ENCODE data around the gene HRH3.
A peak's percentile ranks its signal among the peaks of the same experiment; 100 is the strongest.

Gene HRH3

DNA sequence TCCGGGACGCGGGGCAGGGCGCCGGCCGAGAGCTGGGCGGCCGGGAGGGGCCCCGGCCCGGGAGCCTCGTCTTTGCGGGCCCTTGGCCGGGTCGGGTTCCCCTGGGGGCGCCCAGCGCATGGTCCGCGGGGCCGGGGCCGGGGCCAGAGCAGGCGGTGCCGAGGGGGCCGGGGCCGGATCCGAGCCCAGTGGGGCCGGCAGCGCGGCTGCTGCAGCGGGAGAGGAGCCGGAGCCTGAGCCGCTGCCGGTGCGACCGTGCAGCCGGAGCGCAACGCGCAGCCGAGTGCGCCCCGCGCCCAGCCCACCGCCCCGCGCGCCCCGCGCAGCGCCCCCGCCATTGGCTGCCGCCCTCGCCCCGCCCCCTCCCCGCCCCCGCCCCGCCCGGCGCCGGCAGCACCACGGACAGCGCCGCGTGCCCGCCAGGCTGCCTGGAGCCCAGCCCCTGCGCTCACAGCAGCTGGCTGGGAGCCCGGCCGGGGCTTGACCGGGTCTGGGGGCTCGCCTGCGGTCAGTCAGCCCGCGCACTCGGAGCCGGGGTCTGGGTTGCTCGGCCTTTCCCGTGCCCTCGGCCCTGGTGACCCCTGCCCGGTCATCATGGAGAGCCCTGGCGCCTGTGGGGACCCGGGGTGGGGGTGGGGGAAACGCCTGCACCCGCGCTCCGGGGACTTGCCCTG is at the start of gene HRH3:
Gene HRH3 (minus strand): TSS at position 287 of the 674 bp plus-strand sequence. CDS start 308 bp downstream, outside the sequence.
- DNase-seq (ENCODE audit: low spot score), result no peak

DNA sequence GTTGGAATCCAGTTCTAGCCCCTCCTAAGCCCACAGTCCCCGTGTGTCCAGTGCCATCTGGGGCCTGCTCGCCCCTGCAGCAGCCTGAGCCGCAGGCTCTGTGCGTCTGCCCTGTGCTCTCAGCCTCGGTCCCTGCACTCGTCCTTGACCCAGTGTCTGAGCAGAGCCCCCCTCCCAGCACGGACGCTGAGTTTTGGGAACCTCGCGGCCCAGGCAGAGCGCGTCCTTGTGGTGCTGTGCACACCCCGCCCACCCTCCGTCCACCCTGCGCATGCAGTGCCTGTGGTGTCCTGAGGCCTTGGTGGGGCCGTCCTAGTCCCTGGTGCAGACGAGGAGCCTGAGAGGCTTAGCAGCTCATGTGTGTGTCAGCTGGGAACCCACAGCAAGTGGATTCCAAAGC is 49.8 kb upstream of the HRH3 start:
- DNase-seq (ENCODE audit: low spot score), result no peak

DNA sequence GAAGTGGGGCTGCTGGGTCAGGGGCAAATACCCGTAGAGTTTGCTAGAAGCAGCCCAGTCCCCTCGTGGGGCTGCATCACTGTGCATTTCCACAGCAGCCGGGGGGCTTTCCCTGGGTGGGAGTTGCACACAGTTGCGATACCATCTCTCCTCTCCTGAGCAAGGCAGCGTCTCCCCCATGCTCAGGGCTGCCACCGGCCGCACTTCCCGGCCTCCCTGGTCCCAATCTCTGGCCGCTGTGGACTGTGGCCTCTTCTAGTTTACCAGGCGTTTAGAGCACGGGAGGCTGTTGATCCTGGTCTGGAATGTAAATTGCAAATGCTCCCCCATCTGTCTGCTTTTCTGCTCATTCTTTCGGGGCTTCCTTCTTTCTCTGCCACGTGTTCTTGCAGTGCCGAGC is 49.3 kb upstream of the HRH3 start:
- no peak for DNase-seq (ENCODE audit: low spot score)

DNA sequence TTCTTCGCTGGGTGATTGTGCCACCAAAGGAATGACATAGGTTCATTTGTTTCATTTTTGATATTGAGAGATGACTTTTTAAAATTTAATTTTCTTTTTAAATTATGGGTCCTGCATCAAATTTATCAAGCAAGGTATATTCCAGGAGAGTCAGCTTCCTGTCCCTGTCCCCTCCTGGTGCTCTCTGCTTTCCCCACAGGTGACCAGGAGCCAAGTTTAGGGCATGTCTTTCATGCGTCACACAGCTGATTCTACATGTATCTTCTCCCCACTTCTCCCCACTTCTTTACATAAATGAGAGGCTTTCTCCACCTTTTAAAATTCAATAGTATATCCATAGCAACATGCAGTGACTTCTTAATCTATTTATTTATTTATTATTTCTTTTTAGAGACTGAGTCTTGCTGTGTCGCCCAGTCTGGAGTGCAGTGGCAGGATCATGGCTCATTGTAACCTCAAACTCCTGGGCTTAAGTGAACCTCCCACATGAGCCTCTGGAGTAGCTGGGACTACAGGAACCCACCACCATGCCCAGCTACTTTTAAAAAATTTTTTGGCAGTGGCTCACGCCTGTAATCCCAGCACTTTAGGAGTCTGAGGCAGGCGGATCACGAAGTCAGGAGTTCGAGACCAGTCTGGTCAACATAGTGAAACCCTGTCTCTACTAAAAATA is 48.3 kb upstream of the HRH3 start:
- DNase-seq (ENCODE audit: low spot score), result no peak

DNA sequence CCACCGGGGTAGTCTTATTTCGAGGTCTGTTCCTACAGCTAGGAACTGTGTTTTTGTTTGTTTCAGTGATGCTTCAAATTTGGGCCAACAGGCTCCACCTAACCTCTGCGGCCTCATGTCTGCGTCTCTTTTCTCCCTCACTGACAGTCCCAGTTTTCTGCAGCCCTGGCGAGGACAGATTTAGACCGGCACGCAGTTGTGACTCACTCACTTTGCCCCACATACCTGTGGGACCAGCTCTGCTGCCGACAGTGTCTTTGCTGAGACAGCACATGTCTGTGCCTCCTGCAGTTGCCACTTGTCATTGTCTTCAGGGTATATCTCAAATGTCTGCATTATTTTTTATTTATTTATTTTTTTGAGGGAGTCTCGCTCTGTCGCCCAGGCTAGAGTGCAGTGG is 47.5 kb upstream of the HRH3 start:
- DNase-seq (ENCODE audit: low spot score), result peak; percentile 59

DNA sequence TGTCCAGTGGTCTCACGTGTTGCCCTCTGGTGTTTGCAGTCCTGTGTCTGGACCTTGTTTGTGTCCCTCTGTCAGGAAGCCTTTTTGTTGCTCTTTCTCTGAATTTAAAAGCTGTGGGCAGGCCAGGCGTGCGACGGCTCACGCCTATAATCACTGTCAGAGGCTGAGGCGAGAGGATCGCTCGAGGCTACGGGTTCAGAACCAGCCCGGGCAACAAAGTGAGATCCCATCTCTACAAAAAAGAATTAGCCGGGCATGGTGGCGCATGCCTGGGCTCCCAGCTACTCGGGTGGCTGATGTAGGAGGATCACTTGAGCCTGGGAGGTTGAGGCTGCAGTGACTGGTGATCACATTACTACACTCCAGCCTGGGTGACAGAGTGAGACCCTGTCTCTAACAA is 46.8 kb upstream of the HRH3 start:
- no peak for DNase-seq (ENCODE audit: low spot score)

DNA sequence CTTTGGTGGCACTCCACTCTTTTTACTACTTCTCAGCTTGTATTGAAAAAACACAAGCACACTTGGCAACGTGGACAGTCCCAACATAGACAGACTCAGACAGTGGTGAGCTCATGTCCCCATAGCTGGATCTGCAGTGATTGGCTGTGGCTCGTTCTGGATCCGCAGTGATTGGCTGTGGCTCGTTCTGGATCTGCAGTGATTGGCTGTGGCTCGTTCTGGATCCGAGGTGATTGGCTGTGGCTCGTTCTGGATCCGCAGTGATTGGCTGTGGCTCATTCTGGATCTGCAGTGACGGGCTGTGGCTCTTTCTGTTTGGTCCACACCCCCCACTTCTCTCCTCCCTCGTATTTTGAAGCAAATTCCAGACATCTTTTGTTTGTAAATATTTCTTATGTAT is 46.3 kb upstream of the HRH3 start:
- DNase-seq (ENCODE audit: low spot score), result no peak

DNA sequence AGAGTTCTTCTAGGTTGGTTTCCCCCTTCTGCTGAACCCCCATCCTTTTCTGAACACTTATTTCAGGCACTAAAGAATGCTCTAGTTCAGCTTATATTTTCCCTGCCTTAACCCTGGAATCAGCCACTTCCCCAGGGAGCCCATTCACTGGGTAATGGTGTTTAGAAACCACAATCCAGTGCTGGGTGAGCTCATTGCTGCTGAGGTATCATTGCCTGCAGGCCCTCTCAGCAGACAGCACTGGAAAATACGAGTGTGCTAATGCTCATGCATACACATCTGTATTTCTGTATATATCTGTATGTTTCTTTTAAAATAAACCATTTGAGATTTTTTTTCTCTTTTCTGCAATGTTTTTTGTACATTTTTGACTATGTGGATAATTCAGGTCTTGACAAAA is 45.3 kb upstream of the HRH3 start:
- no peak for DNase-seq (ENCODE audit: low spot score)

DNA sequence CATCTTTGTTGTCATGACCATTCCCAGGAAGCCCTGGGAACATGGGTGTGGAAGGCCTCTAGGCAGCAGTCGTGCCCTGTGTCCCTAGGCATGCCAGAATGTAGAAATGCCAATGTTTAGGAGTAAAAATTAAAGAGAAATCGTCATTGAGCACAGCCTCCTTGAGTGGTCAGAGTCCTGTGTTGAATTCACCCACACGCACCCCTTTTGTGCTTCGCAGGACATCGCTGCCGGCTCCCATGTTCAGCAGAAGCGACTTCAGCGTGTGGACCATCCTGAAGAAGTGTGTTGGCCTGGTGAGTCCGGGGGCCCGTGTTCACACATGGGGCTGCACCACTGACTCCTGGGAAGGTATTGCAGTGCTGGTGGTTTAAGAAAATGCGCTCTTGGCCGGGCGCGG is 43.3 kb upstream of the HRH3 start:
- DNase-seq (ENCODE audit: low spot score), result no peak

DNA sequence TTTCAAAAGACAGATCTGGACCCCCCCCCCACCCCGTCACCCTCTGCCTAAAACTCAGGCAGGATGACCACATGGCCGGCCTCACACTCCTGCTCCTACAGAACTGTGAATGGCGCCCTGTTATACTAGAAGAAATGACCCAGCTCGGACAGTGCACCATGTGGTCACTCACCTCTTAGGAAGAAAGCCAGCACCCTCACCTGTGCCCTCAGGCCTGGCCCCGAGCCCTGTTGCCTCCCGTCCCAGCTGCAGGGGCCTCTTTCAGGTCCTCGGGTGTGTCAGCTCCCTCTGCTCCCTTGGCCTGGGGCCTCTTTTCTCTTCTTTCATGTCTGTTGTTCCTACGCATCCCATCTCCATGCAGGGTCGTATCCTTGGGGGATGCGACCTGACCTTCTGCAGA is 42.0 kb upstream of the HRH3 start:
- DNase-seq (ENCODE audit: low spot score), result no peak

DNA sequence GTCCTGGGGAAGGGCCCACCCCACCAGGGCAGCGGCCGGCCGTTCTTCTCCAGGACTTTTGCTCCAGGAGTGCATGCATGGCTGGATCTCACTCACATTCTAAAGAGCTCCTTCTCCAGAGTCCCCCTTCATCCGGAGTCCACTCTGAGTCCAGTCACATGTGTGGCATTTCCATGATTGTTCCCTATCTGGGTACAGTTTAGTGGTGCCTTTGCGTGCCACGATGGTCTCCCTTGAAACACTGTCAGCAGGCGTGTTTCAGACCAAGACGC is 39.2 kb upstream of the HRH3 start:
- DNase-seq (ENCODE audit: low spot score), result no peak

DNA sequence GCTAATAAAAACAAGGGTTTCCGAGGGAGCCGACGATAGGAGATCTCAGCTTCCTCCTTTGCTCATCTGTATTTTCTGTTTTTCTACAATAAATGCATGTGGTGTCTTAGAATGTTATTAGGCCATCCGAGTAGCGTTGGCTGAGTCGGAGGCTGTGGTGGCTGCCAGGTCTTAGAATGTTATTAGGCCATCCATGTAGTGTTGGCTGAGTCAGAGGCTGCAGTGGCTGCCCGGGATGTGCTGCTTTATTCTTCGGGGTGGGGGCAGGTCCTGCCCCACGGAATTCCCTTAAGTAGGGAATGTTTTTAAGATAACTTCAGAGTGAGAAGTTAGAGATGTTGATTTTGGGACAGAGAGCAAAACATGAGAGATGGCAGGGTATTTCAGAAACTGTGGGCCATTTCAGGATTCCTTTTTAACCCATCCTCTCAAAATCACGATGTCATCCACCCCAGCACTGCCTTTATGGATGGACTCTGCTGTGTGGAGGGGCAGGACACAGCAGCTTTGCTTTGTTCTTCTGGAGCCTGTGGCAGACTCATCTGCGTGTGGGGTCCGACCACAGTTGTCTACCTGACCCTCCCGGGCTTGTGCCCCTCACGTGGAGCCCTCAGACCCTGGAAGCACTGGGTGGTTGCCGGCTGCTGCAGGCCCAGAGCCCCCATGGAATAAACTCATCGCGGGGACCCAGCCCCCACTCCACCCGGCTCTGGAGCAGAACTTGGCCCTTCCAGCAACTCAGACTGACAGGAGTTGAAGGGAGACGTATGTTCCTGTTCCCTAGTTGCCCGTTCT is 38.6 kb upstream of the HRH3 start:
- no peak for DNase-seq (ENCODE audit: low spot score)

DNA sequence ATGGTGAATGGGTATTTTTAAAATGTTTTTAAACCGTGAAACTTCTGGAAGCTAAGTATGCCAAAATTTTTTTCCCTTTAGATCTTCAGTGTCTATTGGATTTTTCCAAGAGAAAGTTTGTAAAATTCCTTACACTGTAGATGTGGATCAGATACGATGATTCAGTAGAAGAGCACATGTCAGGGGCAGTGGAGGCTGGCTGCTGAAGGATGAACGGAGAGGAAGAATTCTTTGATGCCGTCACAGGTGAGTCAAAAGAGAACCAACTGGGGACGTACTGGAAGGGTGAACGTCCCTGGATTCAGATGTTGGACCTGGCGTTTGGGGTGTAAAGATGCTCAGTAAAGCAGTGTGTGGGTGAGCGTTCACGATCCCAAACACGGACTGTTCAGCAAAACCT is 35.9 kb upstream of the HRH3 start:
- DNase-seq (ENCODE audit: low spot score), result no peak

DNA sequence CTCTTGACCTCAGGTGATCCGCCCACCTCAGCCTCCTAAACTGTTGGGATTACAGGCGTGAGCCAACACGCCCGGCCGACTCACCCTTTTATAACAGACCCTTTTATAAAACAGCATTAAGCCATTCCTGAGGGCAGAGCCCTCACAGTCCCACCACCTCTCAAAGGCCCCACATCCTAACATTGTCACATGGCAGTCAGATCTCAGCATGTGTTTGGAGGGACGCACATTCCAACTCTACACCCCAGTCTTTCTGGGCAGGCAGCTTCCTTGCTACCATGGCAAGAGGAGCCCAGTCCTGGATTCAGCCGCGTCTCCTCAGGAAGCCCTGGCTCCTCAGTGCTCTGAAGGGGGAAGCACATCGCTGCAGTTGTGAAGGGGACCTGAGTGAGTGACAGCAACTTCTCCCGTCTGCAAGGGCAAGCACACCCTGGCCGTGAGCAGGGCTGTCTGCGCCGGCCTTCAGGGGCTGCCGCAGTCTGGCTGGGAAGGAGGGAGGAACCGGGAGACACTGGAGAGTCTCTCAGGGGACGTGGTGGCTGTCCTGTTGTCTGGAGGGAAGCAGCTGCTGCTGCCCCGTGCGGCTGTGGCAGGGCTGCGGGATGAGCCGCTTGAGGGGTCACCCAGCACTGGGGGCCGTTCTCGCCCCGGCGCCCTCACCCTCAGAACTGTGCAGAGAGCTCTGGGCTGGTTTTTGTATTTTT is 34.1 kb upstream of the HRH3 start:
- no peak for DNase-seq (ENCODE audit: low spot score)

DNA sequence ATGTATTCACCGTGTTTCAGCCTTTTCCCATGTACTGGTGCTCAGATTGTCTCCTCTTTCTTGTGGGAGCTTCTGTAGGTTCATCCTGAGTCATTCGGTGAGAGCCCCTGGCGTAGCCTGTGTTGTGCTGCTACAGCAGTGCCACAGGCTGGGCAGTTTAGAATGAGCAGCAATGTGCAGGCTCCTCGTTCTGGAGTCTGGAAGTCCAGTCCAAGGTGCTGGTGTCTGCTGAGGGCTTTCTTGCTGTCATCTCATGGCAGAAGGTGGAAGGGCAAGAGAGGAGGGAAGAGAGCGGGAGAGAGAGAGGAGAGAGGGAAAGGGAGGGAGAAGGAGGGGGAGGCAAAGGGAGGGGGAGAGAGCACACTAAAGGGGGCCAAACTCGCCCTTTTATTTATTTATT is 33.3 kb upstream of the HRH3 start:
- no peak for DNase-seq (ENCODE audit: low spot score)

DNA sequence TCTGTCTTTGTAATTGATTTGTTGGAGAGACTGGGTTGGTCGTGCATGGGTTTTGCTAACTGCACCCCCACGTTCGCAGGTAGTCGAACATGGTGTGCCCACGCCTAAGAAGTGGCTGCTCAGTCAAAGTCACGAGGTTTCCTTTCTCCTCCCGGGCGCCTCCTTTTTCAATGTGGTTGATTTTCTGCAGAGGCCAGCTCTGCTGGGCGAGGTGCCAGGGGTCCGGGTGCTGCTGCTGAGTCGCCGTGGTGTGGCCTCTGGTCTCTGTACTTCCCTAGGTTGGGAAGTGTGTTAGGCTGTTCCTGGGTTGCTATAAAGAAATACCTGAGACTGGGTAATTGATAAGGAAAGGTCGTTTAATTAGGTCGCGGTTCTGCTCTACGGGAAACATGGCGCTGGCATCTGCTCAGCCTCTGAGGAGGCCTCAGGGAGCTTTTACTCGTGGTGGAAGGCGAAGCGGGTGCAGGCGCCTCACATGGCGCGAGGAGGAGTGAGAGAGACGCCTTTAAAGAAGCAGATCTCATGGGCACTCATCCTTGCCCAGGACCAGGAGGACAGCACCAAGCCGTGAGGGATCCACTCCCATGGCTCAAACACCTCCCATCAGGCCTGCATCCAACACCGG is 32.4 kb upstream of the HRH3 start:
- DNase-seq (ENCODE audit: low spot score), result no peak

DNA sequence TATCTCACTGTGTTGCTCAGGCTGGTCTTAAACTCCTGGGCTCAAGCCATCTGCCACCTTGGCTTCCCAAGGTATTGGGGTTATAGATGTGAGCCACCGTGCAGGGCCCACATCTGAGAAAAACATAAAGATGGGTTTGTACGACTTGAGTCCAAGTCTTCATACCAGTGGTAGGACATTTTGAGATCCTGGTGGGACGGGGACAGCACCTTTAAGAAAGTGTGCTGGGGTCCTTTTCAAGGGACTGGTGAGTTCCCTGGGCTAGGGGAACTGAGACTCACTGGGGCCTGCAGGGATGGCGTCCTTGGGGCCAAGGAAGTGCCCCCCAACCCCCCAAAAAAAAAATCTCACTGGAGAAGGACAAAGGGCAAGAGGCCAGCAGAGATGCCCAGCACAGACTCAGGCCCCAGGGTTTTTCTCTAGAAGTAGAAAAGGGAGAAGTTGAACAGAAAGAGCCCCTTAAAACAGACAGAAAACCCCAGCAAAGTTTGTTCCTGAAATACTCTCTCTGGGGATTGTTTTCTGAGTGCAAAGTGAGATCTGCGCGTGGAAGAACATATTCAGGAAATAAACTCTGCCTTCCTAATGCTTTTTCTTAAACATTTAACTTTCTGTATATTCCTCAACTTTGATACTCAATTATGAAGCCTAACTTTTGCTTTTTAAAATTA is 28.9 kb upstream of the HRH3 start:
- no peak for DNase-seq (ENCODE audit: low spot score)

DNA sequence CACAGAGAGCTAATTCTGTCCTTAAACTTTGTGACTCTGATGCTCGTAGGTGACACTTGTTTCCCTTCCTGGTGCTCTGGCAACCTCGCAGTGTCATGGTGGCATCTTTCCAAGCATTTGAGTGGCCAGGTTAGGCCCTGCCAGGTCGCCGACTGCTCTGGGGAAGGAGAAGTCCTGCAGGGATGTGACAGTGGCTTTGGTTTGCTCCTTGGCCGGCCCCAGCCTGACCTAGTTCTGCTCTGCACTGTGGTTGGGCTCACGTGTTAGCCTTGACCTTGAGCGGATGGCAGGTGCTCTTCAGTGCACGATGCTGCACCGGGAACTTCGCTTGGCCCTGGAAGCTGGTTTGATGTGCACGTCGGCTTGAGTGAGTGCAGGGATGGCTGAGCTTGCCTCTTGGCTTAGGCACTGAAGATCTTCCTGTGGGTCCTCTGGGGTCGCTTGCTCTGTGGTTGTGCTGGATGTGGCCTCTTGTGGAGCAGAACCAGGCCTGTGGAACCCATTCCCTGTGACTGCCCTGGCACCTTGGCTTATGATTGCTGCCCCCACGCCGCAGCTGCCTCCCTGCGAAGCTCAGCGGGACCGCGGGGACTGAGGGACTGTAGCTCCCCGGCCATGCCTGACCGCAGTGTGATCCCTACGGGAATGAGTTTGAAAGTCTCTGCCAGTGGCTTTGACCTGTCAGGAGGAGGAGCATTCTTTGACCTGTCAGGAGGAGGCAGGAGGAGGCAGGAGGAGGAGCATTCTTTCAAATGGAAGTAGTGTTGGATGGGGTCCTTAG is 27.0 kb upstream of the HRH3 start:
- DNase-seq (ENCODE audit: low spot score), result no peak

DNA sequence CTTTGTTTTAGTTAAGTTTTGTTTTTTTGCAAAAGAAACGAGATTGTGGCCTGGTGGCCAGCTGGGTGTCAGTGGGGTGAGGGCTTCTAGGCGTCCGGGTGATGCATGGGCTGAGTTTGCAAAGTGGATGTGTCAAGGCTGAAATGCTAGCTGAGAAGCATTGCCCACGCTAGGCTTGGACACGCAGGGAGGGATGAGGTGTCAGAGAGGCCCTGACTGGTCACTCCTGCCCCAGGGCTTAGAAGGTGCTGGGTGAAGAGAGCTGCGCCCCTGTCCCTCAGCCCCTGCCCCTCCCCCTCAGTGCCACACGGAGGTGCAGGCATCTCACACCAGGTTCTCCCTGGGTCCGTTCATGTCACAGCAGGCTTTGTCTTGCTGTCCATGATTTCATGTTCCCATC is 26.4 kb upstream of the HRH3 start:
- DNase-seq (ENCODE audit: low spot score), result no peak

DNA sequence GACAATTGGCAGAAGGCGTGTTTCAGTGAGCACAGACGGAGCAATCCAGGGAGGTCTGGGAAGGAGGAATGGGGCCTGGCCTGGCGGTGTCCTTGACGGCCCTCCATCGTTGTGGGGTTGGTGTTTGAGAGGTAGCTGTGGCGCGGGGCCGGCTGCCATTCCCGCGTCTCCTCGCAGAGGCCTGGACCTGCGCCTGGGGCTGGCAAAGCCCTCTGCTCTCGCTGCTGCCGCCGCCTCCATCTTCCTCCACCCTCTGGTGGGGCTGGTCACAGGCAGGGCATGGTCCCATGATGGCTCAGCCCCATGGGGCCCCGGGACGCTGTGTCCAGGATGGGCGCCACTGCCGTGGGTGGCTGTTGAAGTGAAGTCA is 25.8 kb upstream of the HRH3 start:
- no peak for DNase-seq (ENCODE audit: low spot score)

DNA sequence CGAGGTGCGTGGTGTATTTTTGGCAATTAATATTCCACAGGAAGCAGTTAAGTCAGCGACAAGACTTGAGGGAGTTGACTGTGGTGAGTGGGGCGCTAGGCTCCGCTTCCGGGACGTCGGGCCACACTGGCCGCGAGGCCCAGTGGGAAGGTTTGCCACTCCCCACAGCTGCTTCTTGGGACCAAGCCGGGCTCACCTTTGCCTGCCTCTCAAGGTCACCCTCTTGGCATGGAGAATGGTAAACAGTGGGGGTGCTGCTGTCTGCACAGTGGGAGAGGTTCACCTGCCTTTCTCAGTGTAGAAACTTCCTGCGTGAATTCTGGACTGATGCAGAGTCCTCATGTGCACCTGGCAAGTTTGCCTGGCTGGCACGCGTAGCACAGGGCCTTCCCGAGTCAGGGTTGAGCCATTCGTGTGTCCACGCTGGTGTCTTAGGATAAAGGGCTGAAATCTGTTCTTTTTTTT is 24.6 kb upstream of the HRH3 start:
- no peak for DNase-seq (ENCODE audit: low spot score)
